Activated CD8-positive, alpha-beta memory T cell treated with anti-CD3 and anti-CD28 coated beads, Interleukin-2, amount 50 U/mL, for 1 hour (primary cell): ENCODE data around the gene GMCL1.
"Not testable (repeated sequence)": the region's sequence is repeated elsewhere in the genome, so short reads cannot be mapped to it uniquely, and the experiment has no call there.

Experiments used
- DNase-seq: peaks from one replicate; pipeline ENCODE4 v3.0.0-alpha.2; 2020; ENCODE audit errors: extremely low read depth

GMCL1 gene

DNA sequence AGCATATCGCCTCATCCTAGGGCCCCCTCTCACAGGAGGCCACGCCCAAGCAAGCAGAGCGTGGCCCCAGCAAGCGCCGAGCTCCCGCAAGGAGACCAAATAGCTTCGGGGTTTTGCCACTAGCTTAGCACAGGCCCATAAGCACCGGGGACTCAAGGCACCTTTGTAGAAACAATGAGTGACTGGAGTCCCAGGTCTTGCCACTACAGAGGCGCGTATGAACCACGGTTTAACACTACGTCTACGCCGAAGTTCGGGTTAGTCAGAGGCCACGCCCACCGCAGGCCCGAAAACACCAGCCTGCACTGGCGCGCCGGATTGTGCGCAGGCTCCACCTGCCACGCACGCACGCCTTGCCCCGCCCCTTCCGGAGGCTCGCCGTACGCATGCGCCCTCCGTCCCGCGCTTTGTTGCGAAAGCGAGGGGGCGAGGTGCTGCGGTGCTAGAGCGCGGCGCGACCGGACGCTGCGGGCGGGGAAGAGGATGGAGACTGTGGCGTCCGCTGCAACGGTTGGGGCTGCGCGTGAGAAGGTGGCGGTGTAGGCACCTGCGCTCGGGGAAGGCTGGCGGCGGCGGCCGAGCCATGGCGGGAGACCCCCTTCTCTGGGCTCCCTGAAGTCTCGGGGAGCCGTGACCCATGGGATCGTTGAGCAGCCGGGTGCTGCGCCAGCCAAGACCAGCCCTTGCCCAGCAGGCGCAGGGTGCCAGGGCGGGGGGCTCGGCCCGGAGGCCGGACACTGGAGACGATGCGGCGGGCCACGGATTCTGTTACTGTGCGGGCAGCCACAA is at the start of gene GMCL1:
GMCL1 (plus strand) TSS at position 405 of the 789 bp plus-strand sequence; CDS start at position 638, 233 bp downstream.
- peak; percentile 96 for DNase-seq

DNA sequence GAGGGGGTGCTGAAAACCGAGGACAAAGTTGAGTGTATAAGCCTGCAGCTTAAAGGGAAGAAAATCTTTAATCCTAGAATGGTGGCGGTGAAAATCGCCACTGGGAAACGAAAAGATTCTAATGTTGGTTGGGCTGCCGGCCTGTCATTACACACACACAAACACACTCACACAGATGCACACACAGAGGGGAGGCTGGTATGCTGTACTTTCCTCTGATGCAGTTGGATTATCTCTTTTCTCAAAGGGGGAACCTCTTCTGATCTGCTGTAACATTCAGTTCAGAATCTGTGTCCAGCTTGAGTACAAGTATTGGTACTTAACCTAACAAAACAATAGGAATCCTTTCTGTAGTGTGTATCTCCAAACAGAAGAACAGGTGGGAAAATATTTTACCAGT is 48.5 kb upstream of the GMCL1 start:
- DNase-seq, result no peak

- DNase-seq, result no peak
Observed at GRCh38 chr2:69781321-69782248, 47.9 kb upstream of the GMCL1 start.

GRCh38 chr2:69784228-69784627 is 45.2 kb upstream of the GMCL1 start:
- DNase-seq, result no peak

DNA sequence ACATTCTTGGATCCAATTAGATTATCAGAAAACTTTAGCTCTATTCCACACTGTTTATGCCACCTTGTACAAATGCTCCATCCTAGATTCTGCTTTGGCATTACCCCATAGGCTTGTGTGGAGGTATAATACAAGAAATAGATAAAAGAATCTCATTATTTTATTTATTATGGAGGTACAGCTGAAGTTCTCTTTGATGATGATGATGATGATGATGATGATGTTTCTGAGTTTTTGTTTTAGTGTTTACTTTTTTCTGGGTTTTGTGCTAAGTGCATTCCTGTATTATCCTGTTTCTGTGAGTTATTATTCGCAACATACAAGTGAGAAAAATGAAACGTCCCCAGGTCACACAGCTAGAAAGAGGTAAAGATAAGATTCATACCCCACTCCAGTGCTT is 44.1 kb upstream of the GMCL1 start:
- DNase-seq, result no peak

DNA sequence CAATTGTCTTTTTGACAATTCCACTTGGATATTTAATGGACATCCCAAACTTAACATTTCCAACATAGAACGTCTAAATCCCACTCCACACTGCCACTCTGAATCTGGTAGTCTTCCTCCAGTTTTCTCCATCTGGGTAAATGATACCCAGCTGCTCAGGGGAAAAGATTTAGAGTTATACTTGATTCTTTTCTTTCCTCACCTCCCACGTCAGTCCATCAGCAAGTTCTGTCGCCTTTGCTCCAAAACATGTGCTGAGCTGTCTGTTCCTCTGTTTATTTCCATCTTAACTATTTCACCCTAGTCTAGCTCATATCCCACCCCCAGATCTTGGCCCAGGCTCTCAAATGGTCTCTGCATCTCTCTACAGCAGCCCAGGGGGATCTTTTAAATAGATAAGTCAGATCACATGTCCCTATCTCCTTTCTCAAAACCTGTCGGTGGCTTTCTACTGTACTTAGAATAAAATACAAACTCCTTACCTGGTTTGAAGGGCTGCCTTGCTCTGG is 43.4 kb upstream of the GMCL1 start:
- no peak for DNase-seq

GRCh38 chr2:69789175-69789721 is 40.2 kb upstream of the GMCL1 start:
- no peak for DNase-seq

GRCh38 chr2:69789772-69790600 is 39.5 kb upstream of the GMCL1 start:
- DNase-seq, result no peak

DNA sequence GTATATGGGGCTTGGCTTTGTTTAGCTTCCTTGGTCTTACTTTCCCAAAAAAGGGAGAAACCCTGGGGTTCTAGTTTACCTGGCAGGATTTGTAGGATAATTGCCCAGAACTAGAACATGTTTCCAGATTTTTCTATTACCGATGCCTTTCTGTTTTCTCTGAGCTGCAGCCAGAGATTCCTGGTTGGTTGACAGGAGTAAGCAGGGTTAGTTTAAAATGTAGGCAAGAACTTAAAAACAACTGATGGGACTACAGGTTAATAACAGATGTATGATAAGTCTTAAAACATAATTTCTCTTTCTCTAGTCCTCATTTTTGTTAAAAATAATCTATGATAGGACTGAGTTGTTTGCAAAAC is 38.9 kb upstream of the GMCL1 start:
- DNase-seq, result no peak

DNA sequence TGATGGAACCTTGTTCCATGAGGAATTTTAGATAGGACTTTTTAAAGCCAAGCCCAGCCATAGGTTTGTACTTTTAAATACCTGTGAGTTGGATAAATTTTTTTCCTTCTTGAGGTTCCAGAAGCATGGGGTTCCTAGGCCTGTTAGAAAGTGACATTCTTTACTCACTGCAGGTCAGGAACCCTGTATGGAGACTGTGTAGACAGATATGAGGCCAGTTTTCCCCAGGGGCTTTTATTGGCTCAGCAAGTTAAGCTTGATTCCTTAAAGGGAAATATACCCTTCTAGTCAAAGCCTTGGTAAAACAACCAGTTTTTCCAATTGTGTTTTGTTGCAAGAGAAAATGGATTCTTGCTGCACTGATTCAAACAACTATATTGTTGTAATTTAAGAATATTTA is 38.4 kb upstream of the GMCL1 start:
- no peak for DNase-seq

DNA sequence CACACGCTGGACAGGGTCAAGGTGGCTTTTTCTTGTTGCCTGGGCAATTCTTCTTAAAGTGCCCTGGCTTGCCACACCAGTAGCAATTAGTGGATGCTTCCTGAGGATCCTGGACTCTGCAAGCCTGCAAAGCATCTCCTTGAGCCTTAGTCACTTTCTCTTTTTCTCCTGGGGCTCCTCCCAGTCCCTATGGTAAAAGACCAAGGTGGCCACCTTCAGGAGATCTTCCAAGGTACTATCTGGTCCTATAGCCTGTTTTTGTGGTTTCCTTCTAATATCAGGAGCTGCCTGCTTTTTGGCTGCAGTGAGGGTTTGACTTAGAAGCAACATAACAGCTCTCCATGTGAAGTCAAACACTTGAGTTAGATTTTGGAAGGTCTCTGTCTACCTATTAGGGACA is 33.3 kb upstream of the GMCL1 start:
- DNase-seq, result no peak

GRCh38 chr2:69797235-69797634 is 32.2 kb upstream of the GMCL1 start:
- DNase-seq, result no peak

- no peak for DNase-seq
Observed at GRCh38 chr2:69797836-69798289, 31.6 kb upstream of the GMCL1 start.

- DNase-seq, result no peak
Observed at GRCh38 chr2:69798290-69798908, 31.1 kb upstream of the GMCL1 start.

- no peak for DNase-seq
Observed at GRCh38 chr2:69798909-69799526, 30.4 kb upstream of the GMCL1 start.

DNA sequence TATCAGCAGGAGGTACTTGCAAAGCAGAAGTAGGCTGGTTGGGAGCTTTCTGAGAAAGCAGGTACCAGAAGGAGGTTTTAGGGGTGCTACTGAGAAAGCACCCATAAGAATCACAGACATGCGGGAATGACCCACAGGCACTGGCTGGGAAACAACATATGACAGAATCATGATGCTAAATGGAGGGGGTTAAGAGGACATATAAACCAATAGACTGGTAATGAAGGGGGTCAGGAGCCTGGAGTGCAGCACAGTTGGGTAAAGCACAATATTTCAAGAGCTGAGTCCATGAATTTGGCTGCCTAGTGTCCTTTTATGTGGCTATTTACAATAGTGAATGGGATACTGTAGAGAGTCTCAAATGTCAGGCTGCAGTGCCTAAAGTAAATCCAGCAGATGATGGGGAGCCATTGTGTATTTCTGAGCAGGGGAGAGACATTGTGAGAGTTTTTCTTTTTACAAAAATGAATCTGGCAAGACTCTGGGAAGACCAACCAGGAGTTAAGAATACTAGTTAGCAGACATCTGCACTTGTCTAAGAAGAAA is 27.6 kb upstream of the GMCL1 start:
- DNase-seq, result no peak

DNA sequence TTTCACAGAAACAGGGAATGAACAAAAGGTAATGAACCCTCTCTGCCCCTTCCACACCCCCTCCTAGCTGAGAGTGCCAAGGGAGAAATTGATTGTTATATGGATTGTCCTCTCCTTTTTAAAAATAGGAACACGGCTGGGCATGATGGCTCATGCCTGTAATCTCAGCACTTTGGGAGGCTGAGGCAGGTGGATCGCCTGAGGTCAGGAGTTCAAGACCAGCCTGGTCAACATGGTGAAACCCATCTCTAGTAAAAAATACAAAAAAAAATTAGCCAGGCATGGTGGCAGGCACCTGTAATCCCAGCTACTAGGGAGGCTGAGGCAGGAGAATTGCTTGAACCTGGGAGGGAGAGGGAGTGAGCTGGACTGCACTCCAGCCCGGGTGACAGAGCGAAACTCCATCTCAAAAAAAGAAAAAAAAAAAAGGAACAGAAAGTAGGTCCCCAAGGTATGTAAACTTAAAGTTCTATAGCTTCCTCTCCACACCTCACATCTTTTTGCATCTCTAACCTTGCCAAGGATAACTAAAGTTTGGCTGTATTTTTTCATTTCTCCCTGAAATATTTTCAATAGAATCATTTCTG is 26.6 kb upstream of the GMCL1 start:
- not testable (repeated sequence) for DNase-seq

- DNase-seq, result no peak
Observed at GRCh38 chr2:69804416-69804815, 25.0 kb upstream of the GMCL1 start.

DNA sequence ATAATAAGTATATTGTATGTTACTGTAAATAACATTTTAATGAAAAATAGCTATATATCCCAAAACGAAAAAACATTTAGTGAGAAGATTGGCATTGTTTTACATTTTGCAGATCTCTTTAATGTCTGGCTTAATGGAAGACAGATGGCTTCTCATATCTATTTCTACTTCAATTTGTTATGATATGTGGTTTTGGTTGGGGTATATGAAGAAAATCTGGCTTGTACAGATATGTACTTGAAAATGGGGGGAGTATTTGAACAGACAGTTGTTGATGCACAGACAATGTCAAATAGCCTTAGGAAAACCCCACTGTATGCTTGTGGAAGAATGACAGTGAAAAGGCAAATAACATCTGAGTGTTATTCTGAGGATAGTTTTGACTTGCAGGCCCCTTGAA is 23.6 kb upstream of the GMCL1 start:
- no peak for DNase-seq
